ENCODE measurements around the gene SLC66A2. TPM values are rescaled to one million over a fixed set of nuclear protein-coding genes. Genes with fewer than 3 reads are reported as not detected.
A peak's percentile ranks its signal among the peaks of the same experiment; 100 is the strongest.

Gene SLC66A2
- total RNA-seq, 4 donors from 2014 or later: 27.0 to 46.4 (median 41.5) TPM

DNA sequence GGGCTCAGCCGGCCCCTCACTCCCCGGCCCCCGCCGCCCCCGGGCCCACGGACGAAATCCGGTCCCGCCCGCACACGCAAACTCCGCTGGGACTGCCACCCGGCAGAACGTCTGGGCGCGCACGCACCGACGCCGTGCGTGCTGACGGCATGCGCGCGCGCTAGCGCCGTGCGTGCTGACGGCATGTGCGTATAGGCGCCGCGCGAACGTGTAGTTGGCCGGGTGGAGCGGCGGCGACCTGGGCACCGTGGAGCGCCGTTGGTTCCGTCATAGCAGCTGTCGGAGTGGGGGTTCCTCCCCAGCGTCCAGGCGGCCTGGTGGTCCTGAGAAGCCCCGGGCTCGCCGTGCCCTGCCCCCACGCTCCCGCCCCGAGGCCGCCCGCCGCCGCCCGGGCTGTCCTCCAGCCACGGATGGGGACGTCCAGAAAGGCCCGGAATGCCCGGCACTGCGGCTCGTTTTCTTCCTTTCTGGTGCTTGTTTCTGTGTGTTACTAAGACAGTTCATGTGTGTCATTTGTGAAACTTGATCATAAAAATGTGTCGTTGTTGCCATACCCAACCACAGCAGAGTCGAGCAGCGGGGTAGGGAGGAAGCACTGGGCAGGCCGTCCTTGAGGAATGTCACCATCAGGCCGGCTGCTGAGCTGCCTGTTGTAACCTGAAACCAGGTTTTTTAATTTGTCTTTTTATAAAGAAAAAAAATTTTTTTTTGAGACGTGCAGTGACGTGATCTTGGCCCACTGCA lies 37.2 kb upstream of the SLC66A2 start, which contains the start of gene TXNL4A:
Gene TXNL4A (minus strand): TSS at position 113 of the 744 bp plus-strand sequence. CDS start 171 bp downstream, outside the sequence.
- 2% methylated on average over 22 of the region's 71 CpGs for WGBS
- peak within 1 kb of the TSS; percentile 94 to 99 (median 98) for H3K27ac ChIP-seq (replicated peaks in 1 of 4)
- intact Hi-C loops (cut with DNase I): loop anchor here (2.0 to 5.0 kb wide), 3 partner anchors 36 to 118 kb away; partner anchors contain the start of gene SLC66A2

DNA sequence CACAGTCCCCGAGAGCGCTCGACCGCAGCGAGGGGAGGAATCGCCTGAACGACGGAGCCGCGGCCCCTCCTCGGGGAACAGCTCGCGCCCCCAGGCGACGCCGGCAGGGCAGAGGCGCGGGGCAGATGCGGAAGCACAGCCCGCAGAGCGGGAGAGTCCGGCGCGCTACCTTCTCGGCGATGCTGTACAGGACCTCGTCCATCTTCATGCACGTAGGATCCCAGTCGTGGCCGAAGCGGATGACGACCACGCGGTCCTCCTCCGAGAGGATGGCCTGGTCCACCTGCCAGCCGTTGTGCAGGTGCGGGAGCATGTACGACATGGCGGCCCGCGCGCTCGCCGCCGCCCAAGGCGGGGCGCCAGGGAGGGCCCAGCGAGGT lies 36.6 kb upstream of the SLC66A2 start:
- H3K9me3 ChIP-seq: no peaks in the 10 kb centered on the region
- WGBS: no CpG with 5 or more reads among the region's 48 CpGs
- peak overlapping the region; percentile 81 to 98 (median 91) for H3K4me3 ChIP-seq
- H3K27ac ChIP-seq (replicated peaks in 1 of 4): peak overlapping the region; percentile 94 to 99 (median 98)
- intact Hi-C loops (cut with DNase I): loop anchor here (2.0 to 5.0 kb wide), 3 partner anchors 36 to 119 kb away; partner anchors contain the start of gene SLC66A2
- no peak for DNase-seq (ENCODE audit: extremely low spot score)
- no peaks in the 10 kb centered on the region for H3K27me3 ChIP-seq
- H3K36me3 ChIP-seq: peaks cover 0 to 20% (median 3%) of the 10 kb centered on the region in 4 donors
- TF ChIP-seq, protein P1, sequence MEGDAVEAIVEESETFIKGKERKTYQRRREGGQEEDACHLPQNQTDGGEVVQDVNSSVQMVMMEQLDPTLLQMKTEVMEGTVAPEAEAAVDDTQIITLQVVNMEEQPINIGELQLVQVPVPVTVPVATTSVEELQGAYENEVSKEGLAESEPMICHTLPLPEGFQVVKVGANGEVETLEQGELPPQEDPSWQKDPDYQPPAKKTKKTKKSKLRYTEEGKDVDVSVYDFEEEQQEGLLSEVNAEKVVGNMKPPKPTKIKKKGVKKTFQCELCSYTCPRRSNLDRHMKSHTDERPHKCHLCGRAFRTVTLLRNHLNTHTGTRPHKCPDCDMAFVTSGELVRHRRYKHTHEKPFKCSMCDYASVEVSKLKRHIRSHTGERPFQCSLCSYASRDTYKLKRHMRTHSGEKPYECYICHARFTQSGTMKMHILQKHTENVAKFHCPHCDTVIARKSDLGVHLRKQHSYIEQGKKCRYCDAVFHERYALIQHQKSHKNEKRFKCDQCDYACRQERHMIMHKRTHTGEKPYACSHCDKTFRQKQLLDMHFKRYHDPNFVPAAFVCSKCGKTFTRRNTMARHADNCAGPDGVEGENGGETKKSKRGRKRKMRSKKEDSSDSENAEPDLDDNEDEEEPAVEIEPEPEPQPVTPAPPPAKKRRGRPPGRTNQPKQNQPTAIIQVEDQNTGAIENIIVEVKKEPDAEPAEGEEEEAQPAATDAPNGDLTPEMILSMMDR (IDR thresholded peaks at IDR 0.05): peak; percentile 23 to 40 (median 25)
- TF ChIP-seq POLR2A (IDR thresholded peaks at IDR 0.05; ENCODE audit: low read depth) (no peak), POLR2AphosphoS5 (IDR thresholded peaks at IDR 0.05) (peak in 1 of 2 donors; percentile 1), EP300 (IDR thresholded peaks at IDR 0.05) (no peak)
- H3K4me1 ChIP-seq: peaks cover 24 to 52% (median 35%) of the 10 kb centered on the region in 4 donors

More for the DNA sequence above, 37.2 kb upstream of the SLC66A2 start, which contains the start of gene TXNL4A:
- Histone ChIP-seq H3K36me3 (peaks cover 0 to 20% (median 3%) of the 10 kb centered on the region in 4 donors), H3K9me3 (no peaks in the 10 kb centered on the region), H3K4me3 (peak within 1 kb of the TSS; percentile 81 to 98 (median 91)), H3K4me1 (peaks cover 19 to 47% (median 32%) of the 10 kb centered on the region in 4 donors), H3K27me3 (no peaks in the 10 kb centered on the region)
- TF ChIP-seq EP300 (IDR thresholded peaks at IDR 0.05) (no peak), POLR2AphosphoS5 (IDR thresholded peaks at IDR 0.05) (peak; percentile 94 to 98), POLR2A (IDR thresholded peaks at IDR 0.05; ENCODE audit: low read depth) (peak; percentile 82)
- TF ChIP-seq, protein P1 (IDR thresholded peaks at IDR 0.05): no peak
- no peak for DNase-seq (ENCODE audit: extremely low spot score)

DNA sequence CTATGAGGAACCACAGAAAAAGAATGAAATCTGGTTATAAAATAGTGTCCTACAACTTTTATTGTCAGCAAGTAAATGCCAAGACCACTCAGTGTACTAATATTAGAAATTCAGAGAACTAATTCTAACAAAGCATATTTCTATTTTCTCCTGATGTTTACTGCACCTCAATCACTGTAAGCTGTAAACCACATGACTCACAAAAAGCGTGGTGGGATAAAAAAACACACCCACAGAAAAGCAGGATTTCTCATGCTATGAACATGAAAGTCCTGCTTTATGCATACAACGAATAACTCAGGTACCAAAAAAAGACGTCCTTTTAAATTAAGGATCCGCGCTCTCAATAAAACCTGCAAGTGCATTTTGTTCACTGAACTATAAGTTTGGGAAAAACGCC lies 36.1 kb upstream of the SLC66A2 start:
- no peak for DNase-seq (ENCODE audit: extremely low spot score)
- intact Hi-C loops (cut with DNase I): loop anchor here (5.0 kb wide), 1 partner anchor 35 kb away; the partner anchor contains the start of gene SLC66A2
- Histone ChIP-seq H3K4me3 (peak overlapping the region; percentile 81 to 98 (median 91)), H3K4me1 (peaks cover 24 to 57% (median 40%) of the 10 kb centered on the region in 4 donors), H3K36me3 (peaks cover 0 to 20% (median 3%) of the 10 kb centered on the region in 4 donors), H3K27me3 (no peaks in the 10 kb centered on the region), H3K9me3 (no peaks in the 10 kb centered on the region), H3K27ac (replicated peaks in 1 of 4) (peak overlapping the region; percentile 94 to 99 (median 98))
- under 1% methylated on average over 6 of the region's 6 CpGs for WGBS
- TF ChIP-seq POLR2A (IDR thresholded peaks at IDR 0.05; ENCODE audit: low read depth) (no peak), POLR2AphosphoS5 (IDR thresholded peaks at IDR 0.05) (no peak), EP300 (IDR thresholded peaks at IDR 0.05) (no peak)
- TF ChIP-seq, protein P1 (IDR thresholded peaks at IDR 0.05): no peak

DNA sequence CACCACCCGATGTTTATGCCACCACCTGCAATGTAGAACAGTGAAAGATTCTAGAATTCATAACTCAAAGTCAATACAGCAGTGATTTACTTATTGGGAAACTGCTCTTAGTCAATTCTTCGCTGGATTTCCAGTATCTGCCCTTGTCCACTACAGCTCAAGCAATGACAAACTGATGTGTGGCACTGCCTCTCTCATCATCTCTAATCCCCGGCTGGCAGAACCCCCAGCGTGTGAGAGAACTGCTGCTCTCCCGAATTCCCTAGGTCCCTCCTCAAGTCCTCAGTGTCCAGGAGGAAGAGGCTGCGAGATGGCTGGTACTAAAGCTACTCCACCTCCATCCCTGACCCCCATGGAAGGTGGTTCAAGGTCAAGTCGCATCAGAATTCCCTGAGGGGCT lies 35.3 kb upstream of the SLC66A2 start:
- H3K27ac ChIP-seq (replicated peaks in 1 of 4): peak overlapping the region in 1 of 4 donors; percentile 11
- TF ChIP-seq EP300 (IDR thresholded peaks at IDR 0.05) (no peak), POLR2A (IDR thresholded peaks at IDR 0.05; ENCODE audit: low read depth) (no peak), POLR2AphosphoS5 (IDR thresholded peaks at IDR 0.05) (no peak)
- TF ChIP-seq, protein P1 (IDR thresholded peaks at IDR 0.05): no peak
- intact Hi-C loops (cut with DNase I): loop anchor here (5.0 kb wide), 1 partner anchor 34 kb away; the partner anchor contains the start of gene SLC66A2
- peak overlapping the region in 3 of 4 donors; percentile 12 to 98 (median 95) for H3K4me3 ChIP-seq
- H3K36me3 ChIP-seq: peaks cover 0 to 20% (median 3%) of the 10 kb centered on the region in 4 donors
- H3K4me1 ChIP-seq: peaks cover 28 to 66% (median 43%) of the 10 kb centered on the region in 4 donors
- no peaks in the 10 kb centered on the region for H3K9me3 ChIP-seq
- DNase-seq (ENCODE audit: extremely low spot score): no peak
- WGBS: 59% methylated on average over 6 of the region's 7 CpGs
- H3K27me3 ChIP-seq: no peaks in the 10 kb centered on the region

All from esophagus muscularis mucosa (tissue), 4 donors.